ENCODE results near the gene CORO1C. TPM values are rescaled to one million over a fixed set of nuclear protein-coding genes. Genes with fewer than 3 reads are reported as not detected.

The CORO1C gene
- total and polyA plus RNA-seq, 9 of the 15 experiments (the other 6 are each of a cell fraction or from before 2014, with no cell fraction given) = 55.2 to 280 (median 150) TPM

DNA sequence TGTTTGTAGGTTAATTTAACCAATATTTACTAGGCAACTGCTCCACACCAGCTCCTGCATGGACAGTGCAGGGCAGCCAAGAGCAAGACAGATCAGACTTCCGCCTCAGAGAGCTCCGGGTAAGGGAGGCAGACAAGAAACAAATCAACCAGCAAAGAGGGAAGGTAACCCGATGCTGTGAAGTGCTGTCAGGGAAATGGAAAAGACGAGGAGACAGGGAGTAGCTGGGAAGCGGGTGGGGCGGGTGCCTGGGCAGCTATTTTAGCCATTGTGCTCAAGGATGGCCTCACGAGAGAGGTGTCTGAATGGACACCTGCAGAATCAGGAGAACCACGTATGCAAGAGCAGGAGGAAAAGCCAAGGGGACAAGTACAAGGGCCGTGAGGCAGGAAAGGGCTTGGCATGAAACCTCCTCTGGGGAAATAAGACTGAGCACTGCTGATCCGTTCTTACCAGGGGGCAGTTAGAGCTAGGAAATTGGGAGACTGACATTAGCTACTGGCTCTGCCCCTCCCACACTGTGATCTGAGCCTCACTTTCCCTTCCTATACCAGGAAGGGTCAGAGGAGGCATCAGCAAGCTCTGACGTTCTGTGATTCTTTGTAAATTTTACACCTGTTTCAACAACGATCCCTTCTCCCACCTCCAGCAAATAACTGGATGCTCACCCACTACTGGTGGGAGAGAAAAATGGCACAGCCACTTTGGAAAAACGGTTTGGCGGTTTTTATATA, 126.9 kb downstream of the CORO1C start (continued):
- TF ChIP-seq, protein P1, sequence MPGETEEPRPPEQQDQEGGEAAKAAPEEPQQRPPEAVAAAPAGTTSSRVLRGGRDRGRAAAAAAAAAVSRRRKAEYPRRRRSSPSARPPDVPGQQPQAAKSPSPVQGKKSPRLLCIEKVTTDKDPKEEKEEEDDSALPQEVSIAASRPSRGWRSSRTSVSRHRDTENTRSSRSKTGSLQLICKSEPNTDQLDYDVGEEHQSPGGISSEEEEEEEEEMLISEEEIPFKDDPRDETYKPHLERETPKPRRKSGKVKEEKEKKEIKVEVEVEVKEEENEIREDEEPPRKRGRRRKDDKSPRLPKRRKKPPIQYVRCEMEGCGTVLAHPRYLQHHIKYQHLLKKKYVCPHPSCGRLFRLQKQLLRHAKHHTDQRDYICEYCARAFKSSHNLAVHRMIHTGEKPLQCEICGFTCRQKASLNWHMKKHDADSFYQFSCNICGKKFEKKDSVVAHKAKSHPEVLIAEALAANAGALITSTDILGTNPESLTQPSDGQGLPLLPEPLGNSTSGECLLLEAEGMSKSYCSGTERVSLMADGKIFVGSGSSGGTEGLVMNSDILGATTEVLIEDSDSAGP (CRISPR knock-in tag; IDR thresholded peaks at IDR 0.05) = no peak
- TF ChIP-seq TOE1 (IDR thresholded peaks at IDR 0.05; ENCODE audit: borderline replicate concordance) = no peak
- TF ChIP-seq TOE1 (CRISPR knock-in tag; IDR thresholded peaks at IDR 0.05; ENCODE audit: borderline replicate concordance, low read depth) = no peak
- no peak for TF ChIP-seq NONO (IDR thresholded peaks at IDR 0.05; ENCODE audit: low read depth in 2 of 2, low read length in 1 of 2)
- TF ChIP-seq, protein P2, sequence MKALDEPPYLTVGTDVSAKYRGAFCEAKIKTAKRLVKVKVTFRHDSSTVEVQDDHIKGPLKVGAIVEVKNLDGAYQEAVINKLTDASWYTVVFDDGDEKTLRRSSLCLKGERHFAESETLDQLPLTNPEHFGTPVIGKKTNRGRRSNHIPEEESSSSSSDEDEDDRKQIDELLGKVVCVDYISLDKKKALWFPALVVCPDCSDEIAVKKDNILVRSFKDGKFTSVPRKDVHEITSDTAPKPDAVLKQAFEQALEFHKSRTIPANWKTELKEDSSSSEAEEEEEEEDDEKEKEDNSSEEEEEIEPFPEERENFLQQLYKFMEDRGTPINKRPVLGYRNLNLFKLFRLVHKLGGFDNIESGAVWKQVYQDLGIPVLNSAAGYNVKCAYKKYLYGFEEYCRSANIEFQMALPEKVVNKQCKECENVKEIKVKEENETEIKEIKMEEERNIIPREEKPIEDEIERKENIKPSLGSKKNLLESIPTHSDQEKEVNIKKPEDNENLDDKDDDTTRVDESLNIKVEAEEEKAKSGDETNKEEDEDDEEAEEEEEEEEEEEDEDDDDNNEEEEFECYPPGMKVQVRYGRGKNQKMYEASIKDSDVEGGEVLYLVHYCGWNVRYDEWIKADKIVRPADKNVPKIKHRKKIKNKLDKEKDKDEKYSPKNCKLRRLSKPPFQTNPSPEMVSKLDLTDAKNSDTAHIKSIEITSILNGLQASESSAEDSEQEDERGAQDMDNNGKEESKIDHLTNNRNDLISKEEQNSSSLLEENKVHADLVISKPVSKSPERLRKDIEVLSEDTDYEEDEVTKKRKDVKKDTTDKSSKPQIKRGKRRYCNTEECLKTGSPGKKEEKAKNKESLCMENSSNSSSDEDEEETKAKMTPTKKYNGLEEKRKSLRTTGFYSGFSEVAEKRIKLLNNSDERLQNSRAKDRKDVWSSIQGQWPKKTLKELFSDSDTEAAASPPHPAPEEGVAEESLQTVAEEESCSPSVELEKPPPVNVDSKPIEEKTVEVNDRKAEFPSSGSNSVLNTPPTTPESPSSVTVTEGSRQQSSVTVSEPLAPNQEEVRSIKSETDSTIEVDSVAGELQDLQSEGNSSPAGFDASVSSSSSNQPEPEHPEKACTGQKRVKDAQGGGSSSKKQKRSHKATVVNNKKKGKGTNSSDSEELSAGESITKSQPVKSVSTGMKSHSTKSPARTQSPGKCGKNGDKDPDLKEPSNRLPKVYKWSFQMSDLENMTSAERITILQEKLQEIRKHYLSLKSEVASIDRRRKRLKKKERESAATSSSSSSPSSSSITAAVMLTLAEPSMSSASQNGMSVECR (CRISPR knock-in tag; IDR thresholded peaks at IDR 0.05) = no peak
- TF ChIP-seq, protein P3, sequence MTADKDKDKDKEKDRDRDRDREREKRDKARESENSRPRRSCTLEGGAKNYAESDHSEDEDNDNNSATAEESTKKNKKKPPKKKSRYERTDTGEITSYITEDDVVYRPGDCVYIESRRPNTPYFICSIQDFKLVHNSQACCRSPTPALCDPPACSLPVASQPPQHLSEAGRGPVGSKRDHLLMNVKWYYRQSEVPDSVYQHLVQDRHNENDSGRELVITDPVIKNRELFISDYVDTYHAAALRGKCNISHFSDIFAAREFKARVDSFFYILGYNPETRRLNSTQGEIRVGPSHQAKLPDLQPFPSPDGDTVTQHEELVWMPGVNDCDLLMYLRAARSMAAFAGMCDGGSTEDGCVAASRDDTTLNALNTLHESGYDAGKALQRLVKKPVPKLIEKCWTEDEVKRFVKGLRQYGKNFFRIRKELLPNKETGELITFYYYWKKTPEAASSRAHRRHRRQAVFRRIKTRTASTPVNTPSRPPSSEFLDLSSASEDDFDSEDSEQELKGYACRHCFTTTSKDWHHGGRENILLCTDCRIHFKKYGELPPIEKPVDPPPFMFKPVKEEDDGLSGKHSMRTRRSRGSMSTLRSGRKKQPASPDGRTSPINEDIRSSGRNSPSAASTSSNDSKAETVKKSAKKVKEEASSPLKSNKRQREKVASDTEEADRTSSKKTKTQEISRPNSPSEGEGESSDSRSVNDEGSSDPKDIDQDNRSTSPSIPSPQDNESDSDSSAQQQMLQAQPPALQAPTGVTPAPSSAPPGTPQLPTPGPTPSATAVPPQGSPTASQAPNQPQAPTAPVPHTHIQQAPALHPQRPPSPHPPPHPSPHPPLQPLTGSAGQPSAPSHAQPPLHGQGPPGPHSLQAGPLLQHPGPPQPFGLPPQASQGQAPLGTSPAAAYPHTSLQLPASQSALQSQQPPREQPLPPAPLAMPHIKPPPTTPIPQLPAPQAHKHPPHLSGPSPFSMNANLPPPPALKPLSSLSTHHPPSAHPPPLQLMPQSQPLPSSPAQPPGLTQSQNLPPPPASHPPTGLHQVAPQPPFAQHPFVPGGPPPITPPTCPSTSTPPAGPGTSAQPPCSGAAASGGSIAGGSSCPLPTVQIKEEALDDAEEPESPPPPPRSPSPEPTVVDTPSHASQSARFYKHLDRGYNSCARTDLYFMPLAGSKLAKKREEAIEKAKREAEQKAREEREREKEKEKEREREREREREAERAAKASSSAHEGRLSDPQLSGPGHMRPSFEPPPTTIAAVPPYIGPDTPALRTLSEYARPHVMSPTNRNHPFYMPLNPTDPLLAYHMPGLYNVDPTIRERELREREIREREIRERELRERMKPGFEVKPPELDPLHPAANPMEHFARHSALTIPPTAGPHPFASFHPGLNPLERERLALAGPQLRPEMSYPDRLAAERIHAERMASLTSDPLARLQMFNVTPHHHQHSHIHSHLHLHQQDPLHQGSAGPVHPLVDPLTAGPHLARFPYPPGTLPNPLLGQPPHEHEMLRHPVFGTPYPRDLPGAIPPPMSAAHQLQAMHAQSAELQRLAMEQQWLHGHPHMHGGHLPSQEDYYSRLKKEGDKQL (CRISPR knock-in tag; IDR thresholded peaks at IDR 0.05; ENCODE audit: borderline replicate concordance) = no peak
- TF ChIP-seq MTA3 (IDR thresholded peaks at IDR 0.05; ENCODE audit: borderline replicate concordance) = no peak
